ENCODE data around the gene ENPP3.
"Not testable (repeated sequence)": the region's sequence is repeated elsewhere in the genome, so short reads cannot be mapped to it uniquely, and the experiment has no call there.

Gene ENPP3

GRCh38 chr6:131694832-131695426 is 57.8 kb downstream of the ENPP3 start:
- no peaks in the 10 kb centered on the region for H3K27me3 ChIP-seq (ENCODE audit: insufficient read depth, insufficient read length)
- no peaks in the 10 kb centered on the region for H3K9me3 ChIP-seq (ENCODE audit: insufficient read depth, low read length)
- no peak overlapping the region for H3K4me3 ChIP-seq (ENCODE audit: insufficient read length, low read depth)
- peak; percentile 63 for DNase-seq (ENCODE audit: low read depth, low spot score)
- no peak for TF ChIP-seq SUZ12 (IDR thresholded peaks at IDR 0.05; ENCODE audit: extremely low read depth, insufficient read depth, insufficient read length)
- no peak for TF ChIP-seq ZNF274 (IDR thresholded peaks at IDR 0.05; ENCODE audit: low read depth, low read length)
- no peak for TF ChIP-seq YY1 (IDR thresholded peaks at IDR 0.05; ENCODE audit: insufficient read depth, insufficient read length)
- no peaks in the 10 kb centered on the region for H3K4me1 ChIP-seq (ENCODE audit: insufficient read depth, insufficient read length)
- H3K36me3 ChIP-seq (ENCODE audit: insufficient read depth, insufficient read length, low read length) = no peaks in the 10 kb centered on the region
- no peak overlapping the region for H3K9ac ChIP-seq (ENCODE audit: insufficient read length, low read depth)

- H3K36me3 ChIP-seq (ENCODE audit: insufficient read depth, insufficient read length, low read length) = no peaks in the 10 kb centered on the region
- no peak for TF ChIP-seq ZNF274 (IDR thresholded peaks at IDR 0.05; ENCODE audit: low read depth, low read length)
- no peak for TF ChIP-seq YY1 (IDR thresholded peaks at IDR 0.05; ENCODE audit: insufficient read depth, insufficient read length)
- no peak for TF ChIP-seq SUZ12 (IDR thresholded peaks at IDR 0.05; ENCODE audit: extremely low read depth, insufficient read depth, insufficient read length)
- no peaks in the 10 kb centered on the region for H3K9me3 ChIP-seq (ENCODE audit: insufficient read depth, low read length)
- no peaks in the 10 kb centered on the region for H3K27me3 ChIP-seq (ENCODE audit: insufficient read depth, insufficient read length)
- no peaks in the 10 kb centered on the region for H3K4me1 ChIP-seq (ENCODE audit: insufficient read depth, insufficient read length)
- DNase-seq (ENCODE audit: low read depth, low spot score) = no peak
- H3K4me3 ChIP-seq (ENCODE audit: insufficient read length, low read depth) = no peak overlapping the region
- no peak overlapping the region for H3K9ac ChIP-seq (ENCODE audit: insufficient read length, low read depth)
Measured at GRCh38 chr6:131696956-131697355, 59.9 kb downstream of the ENPP3 start.

- H3K4me3 ChIP-seq (ENCODE audit: insufficient read length, low read depth); H3K9me3 ChIP-seq (ENCODE audit: insufficient read depth, low read length); H3K36me3 ChIP-seq (ENCODE audit: insufficient read depth, insufficient read length, low read length); H3K9ac ChIP-seq (ENCODE audit: insufficient read length, low read depth); H3K27me3 ChIP-seq (ENCODE audit: insufficient read depth, insufficient read length); DNase-seq (ENCODE audit: low read depth, low spot score); H3K4me1 ChIP-seq (ENCODE audit: insufficient read depth, insufficient read length): not testable (repeated sequence)
Measured at GRCh38 chr6:131700851-131701250, 63.7 kb downstream of the ENPP3 start.

- H3K36me3 ChIP-seq (ENCODE audit: insufficient read depth, insufficient read length, low read length); H3K9me3 ChIP-seq (ENCODE audit: insufficient read depth, low read length); H3K4me1 ChIP-seq (ENCODE audit: insufficient read depth, insufficient read length); DNase-seq (ENCODE audit: low read depth, low spot score); H3K27me3 ChIP-seq (ENCODE audit: insufficient read depth, insufficient read length); H3K4me3 ChIP-seq (ENCODE audit: insufficient read length, low read depth); H3K9ac ChIP-seq (ENCODE audit: insufficient read length, low read depth): not testable (repeated sequence)
Measured at GRCh38 chr6:131703905-131704304, 66.8 kb downstream of the ENPP3 start.

GRCh38 chr6:131710917-131711316 is 73.8 kb downstream of the ENPP3 start, which contains the start of gene CTAGE9:
Gene CTAGE9 (minus strand): TSS chr6:131711017. CDS start chr6:131711017, 0 bp downstream.
- H3K9ac ChIP-seq (ENCODE audit: insufficient read length, low read depth); H3K4me3 ChIP-seq (ENCODE audit: insufficient read length, low read depth); H3K4me1 ChIP-seq (ENCODE audit: insufficient read depth, insufficient read length); H3K9me3 ChIP-seq (ENCODE audit: insufficient read depth, low read length); DNase-seq (ENCODE audit: low read depth, low spot score); H3K36me3 ChIP-seq (ENCODE audit: insufficient read depth, insufficient read length, low read length); H3K27me3 ChIP-seq (ENCODE audit: insufficient read depth, insufficient read length): not testable (repeated sequence)

- not testable (repeated sequence) for H3K36me3 ChIP-seq (ENCODE audit: insufficient read depth, insufficient read length, low read length); H3K9ac ChIP-seq (ENCODE audit: insufficient read length, low read depth); H3K4me3 ChIP-seq (ENCODE audit: insufficient read length, low read depth); H3K4me1 ChIP-seq (ENCODE audit: insufficient read depth, insufficient read length); DNase-seq (ENCODE audit: low read depth, low spot score); H3K9me3 ChIP-seq (ENCODE audit: insufficient read depth, low read length); H3K27me3 ChIP-seq (ENCODE audit: insufficient read depth, insufficient read length)
Measured at GRCh38 chr6:131715567-131715966, 78.5 kb downstream of the ENPP3 start.

- DNase-seq (ENCODE audit: low read depth, low spot score) = no peak
- Histone ChIP-seq H3K9me3 (ENCODE audit: insufficient read depth, low read length) (no peaks in the 10 kb centered on the region), H3K9ac (ENCODE audit: insufficient read length, low read depth) (no peak overlapping the region), H3K36me3 (ENCODE audit: insufficient read depth, insufficient read length, low read length) (no peaks in the 10 kb centered on the region), H3K4me1 (ENCODE audit: insufficient read depth, insufficient read length) (no peaks in the 10 kb centered on the region), H3K27me3 (ENCODE audit: insufficient read depth, insufficient read length) (no peaks in the 10 kb centered on the region), H3K4me3 (ENCODE audit: insufficient read length, low read depth) (no peak overlapping the region)
- TF ChIP-seq ZNF274 (IDR thresholded peaks at IDR 0.05; ENCODE audit: low read depth, low read length) = no peak
- no peak for TF ChIP-seq YY1 (IDR thresholded peaks at IDR 0.05; ENCODE audit: insufficient read depth, insufficient read length)
- no peak for TF ChIP-seq SUZ12 (IDR thresholded peaks at IDR 0.05; ENCODE audit: extremely low read depth, insufficient read depth, insufficient read length)
Measured at GRCh38 chr6:131717836-131718542, 80.9 kb downstream of the ENPP3 start.

- DNase-seq (ENCODE audit: low read depth, low spot score) = no peak
- TF ChIP-seq SUZ12 (IDR thresholded peaks at IDR 0.05; ENCODE audit: extremely low read depth, insufficient read depth, insufficient read length) (no peak), ZNF274 (IDR thresholded peaks at IDR 0.05; ENCODE audit: low read depth, low read length) (no peak), YY1 (IDR thresholded peaks at IDR 0.05; ENCODE audit: insufficient read depth, insufficient read length) (no peak)
- no peaks in the 10 kb centered on the region for H3K36me3 ChIP-seq (ENCODE audit: insufficient read depth, insufficient read length, low read length)
- H3K9ac ChIP-seq (ENCODE audit: insufficient read length, low read depth) = no peak overlapping the region
- no peak overlapping the region for H3K4me3 ChIP-seq (ENCODE audit: insufficient read length, low read depth)
- H3K27me3 ChIP-seq (ENCODE audit: insufficient read depth, insufficient read length) = no peaks in the 10 kb centered on the region
- peaks cover 4% of the 10 kb centered on the region; the same call in 1 of the 2 replicates for H3K9me3 ChIP-seq (ENCODE audit: insufficient read depth, low read length)
- no peaks in the 10 kb centered on the region for H3K4me1 ChIP-seq (ENCODE audit: insufficient read depth, insufficient read length)
Measured at GRCh38 chr6:131721161-131721560, 84.1 kb downstream of the ENPP3 start.
